Gastrocnemius medialis (tissue), 4 donors: ENCODE data around the gene ENTPD7.

ENCODE experiments used
- CTCF ChIP-seq, 5 experiments: fragments of 450-650 bp in 3 of 5; fragments of 200-600 bp in 2 of 5; sonication (generic) in 2 of 5; IDR thresholded peaks in 4 of 5; conservative IDR thresholded peaks in 1 of 5; 1 replicate in 4 of 5; 2 replicates in 1 of 5; pipeline ENCODE4 v1.5.1; 2016 to 2019; ENCODE audit warnings: antibody characterized with exemption in 5 of 5, mild to moderate bottlenecking in 3 of 5, moderate library complexity in 3 of 5
- POLR2A ChIP-seq, 2 donors: fragments of 450-650 bp; IDR thresholded peaks; one replicate each; pipeline ENCODE4 v1.6.1; 2017; ENCODE audit warnings: antibody characterized with exemption in 2 of 2, mild to moderate bottlenecking in 2 of 2, moderate library complexity in 2 of 2

GRCh38 chr10:99658622-99659030, 683 bp upstream of the ENTPD7 start:
- TF ChIP-seq CTCF (IDR thresholded peaks at IDR 0.05 in 4 of 5, conservative IDR thresholded peaks at IDR 0.05 in 1 of 5) (no peak), POLR2A (IDR thresholded peaks at IDR 0.05) (no peak)
